ENCODE measurements around the gene INTS7.

Gene INTS7

DNA sequence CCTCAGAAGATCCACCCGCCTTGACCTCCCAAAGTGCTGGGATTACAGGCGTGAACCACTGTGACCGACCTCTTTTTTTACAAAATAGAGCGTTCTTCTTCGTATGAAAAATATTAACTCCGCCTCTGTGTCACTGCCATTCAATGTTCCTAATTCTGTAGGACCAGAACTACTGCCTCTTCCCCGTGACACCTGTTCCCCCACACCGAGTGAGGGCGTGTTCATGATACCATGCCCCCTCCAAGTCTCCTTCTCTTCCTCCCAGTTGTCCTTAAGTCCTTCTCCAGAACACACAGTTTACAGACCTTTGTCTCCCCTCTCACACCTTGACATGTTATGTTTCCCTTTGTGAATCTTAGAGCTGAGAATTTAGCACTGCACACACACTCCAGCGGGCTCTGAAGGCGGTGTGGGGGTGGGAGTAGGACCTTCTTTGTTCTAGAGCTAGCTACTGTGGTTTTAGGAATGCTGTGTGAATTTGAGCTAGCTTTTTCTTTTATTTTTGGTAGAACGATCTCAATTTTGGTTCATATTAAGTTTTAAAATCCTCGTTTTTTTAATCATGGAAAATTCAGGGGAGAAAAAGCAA is 122.4 kb downstream of the INTS7 start:
- TF ChIP-seq SIN3A (IDR thresholded peaks at IDR 0.05; ENCODE audit: borderline replicate concordance, insufficient read depth, low read length): no peak

DNA sequence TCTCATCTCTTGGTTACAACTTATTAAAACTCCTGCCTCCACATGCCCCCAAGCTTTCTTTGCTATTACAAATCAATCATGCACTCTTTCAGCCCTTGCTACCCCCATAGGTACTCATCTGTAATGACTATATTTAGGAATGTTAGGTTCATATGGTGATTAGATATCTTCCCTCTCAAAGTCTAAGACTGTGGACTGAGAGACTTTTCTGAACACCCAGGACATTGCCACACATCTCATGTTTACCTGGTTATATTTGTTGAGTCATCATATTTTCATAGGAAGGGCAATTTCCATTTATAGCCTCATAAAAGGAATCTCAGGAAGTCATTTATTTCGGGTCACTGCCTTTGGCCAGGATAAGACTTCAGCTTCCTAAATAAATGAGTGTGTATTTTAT is 123.3 kb downstream of the INTS7 start:
- TF ChIP-seq TAF1 (IDR thresholded peaks at IDR 0.05; ENCODE audit: borderline replicate concordance, insufficient read depth, low read length) (no peak), SIN3A (IDR thresholded peaks at IDR 0.05; ENCODE audit: borderline replicate concordance, insufficient read depth, low read length) (no peak), FOXP2 (optimal IDR thresholded peaks at IDR 0.05; ENCODE audit: borderline replicate concordance, extremely low read depth, extremely low read length, insufficient read depth) (no peak), POLR2AphosphoS5 (IDR thresholded peaks at IDR 0.05; ENCODE audit: low read depth, low read length) (no peak)
- TF ChIP-seq, protein P1, sequence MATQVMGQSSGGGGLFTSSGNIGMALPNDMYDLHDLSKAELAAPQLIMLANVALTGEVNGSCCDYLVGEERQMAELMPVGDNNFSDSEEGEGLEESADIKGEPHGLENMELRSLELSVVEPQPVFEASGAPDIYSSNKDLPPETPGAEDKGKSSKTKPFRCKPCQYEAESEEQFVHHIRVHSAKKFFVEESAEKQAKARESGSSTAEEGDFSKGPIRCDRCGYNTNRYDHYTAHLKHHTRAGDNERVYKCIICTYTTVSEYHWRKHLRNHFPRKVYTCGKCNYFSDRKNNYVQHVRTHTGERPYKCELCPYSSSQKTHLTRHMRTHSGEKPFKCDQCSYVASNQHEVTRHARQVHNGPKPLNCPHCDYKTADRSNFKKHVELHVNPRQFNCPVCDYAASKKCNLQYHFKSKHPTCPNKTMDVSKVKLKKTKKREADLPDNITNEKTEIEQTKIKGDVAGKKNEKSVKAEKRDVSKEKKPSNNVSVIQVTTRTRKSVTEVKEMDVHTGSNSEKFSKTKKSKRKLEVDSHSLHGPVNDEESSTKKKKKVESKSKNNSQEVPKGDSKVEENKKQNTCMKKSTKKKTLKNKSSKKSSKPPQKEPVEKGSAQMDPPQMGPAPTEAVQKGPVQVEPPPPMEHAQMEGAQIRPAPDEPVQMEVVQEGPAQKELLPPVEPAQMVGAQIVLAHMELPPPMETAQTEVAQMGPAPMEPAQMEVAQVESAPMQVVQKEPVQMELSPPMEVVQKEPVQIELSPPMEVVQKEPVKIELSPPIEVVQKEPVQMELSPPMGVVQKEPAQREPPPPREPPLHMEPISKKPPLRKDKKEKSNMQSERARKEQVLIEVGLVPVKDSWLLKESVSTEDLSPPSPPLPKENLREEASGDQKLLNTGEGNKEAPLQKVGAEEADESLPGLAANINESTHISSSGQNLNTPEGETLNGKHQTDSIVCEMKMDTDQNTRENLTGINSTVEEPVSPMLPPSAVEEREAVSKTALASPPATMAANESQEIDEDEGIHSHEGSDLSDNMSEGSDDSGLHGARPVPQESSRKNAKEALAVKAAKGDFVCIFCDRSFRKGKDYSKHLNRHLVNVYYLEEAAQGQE (IDR thresholded peaks at IDR 0.05; ENCODE audit: insufficient read depth in 1 of 2, low read depth in 2 of 2, low read length in 2 of 2): no peak

DNA sequence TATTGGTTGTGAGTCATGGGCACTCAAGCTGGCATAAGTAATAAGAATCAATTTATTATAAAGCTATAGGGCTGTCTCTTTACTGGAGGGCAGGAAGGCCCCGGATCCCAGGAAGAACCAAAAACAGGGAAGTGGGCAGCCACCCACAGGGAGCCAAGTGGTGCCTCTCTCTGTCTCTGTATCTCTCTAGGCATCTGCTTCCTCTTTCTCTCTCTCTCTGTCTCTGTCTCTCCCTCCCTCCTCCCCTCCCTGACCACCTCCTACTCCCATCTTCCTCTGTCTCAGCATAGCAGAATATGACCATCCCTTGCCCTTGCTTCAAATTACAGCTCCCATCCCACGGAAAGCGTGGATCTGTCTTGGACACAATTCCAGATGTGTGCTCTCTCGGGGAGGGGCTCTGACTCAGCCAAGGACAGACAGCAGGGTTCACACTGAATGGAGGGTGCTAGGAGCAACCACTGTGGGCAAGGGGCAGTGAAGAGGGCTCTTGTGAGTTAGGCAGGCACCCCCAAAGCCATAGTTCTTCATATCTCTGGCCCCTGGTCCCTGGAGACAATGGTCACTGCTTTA is 124.4 kb downstream of the INTS7 start:
- no peak for TF ChIP-seq TAF1 (IDR thresholded peaks at IDR 0.05; ENCODE audit: borderline replicate concordance, insufficient read depth, low read length)
- no peak for TF ChIP-seq FOXP2 (optimal IDR thresholded peaks at IDR 0.05; ENCODE audit: borderline replicate concordance, extremely low read depth, extremely low read length, insufficient read depth)
- TF ChIP-seq SIN3A (IDR thresholded peaks at IDR 0.05; ENCODE audit: borderline replicate concordance, insufficient read depth, low read length): no peak
- TF ChIP-seq, protein P1 (IDR thresholded peaks at IDR 0.05; ENCODE audit: insufficient read depth in 1 of 2, low read depth in 2 of 2, low read length in 2 of 2): no peak
- no peak for TF ChIP-seq POLR2AphosphoS5 (IDR thresholded peaks at IDR 0.05; ENCODE audit: low read depth, low read length)

DNA sequence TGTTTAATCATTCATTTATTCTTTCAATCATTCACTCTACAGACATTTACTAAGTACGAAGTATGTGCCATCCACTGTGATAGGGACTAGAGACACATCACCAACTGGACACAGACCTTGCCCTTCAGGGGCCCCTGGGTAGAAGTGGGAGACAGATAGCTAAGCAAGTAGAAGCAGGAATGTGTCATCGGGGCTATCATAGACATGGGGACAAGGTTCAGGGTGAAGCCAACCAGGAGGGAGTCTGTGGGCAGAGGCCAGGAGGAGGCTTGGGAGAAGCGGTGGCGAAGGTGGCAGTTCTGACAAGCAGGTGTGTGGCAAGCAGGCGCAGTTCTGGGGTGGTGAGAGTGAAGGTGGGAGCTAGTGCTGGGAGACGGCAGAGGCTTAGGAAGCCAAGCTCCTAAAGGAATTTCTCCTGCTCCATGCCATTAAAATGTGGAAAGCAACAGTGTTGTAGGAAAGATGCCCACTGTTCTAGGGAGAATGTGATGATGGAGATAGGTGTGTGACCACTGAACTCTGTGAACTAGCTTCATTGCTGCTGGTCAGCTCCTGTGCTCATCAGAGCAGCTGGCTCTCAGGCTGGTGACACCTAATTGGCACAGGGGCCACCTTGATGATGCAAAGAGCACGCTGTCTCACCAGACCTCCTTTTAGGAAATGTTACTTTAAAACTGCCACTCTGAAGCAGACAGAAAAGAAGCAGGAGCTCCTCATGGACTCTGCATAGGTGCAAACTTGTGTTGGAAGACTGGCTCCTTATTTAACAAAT is 125.1 kb downstream of the INTS7 start:
- TF ChIP-seq, protein P1 (IDR thresholded peaks at IDR 0.05; ENCODE audit: insufficient read depth in 1 of 2, low read depth in 2 of 2, low read length in 2 of 2): no peak; a peak in 1 of 4 replicates
- no peak for TF ChIP-seq SIN3A (IDR thresholded peaks at IDR 0.05; ENCODE audit: borderline replicate concordance, insufficient read depth, low read length)
- TF ChIP-seq TAF1 (IDR thresholded peaks at IDR 0.05; ENCODE audit: borderline replicate concordance, insufficient read depth, low read length): no peak
- no peak for TF ChIP-seq POLR2AphosphoS5 (IDR thresholded peaks at IDR 0.05; ENCODE audit: low read depth, low read length)
- no peak for TF ChIP-seq FOXP2 (optimal IDR thresholded peaks at IDR 0.05; ENCODE audit: borderline replicate concordance, extremely low read depth, extremely low read length, insufficient read depth)

DNA sequence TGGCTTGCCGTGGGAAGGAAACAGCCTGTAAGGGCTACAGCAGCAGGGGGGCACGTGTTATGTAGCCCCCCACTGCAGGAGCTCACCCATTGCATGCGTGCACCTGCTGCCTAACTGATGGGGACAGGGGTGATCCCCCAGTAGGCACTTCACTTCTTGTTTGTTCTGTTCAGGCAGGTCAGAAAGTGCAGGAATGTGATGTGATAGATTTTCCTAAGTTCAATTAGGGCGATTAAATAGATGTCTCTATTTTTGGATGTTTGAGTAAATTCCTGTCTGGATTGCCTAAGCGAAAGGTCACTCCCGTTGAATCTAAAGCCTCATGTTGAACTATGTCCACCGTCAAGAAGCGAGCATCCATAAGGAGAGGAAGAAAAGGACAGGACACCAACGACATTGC is 126.0 kb downstream of the INTS7 start:
- no peak for TF ChIP-seq SIN3A (IDR thresholded peaks at IDR 0.05; ENCODE audit: borderline replicate concordance, insufficient read depth, low read length)
- no peak for TF ChIP-seq TAF1 (IDR thresholded peaks at IDR 0.05; ENCODE audit: borderline replicate concordance, insufficient read depth, low read length)
- TF ChIP-seq FOXP2 (optimal IDR thresholded peaks at IDR 0.05; ENCODE audit: borderline replicate concordance, extremely low read depth, extremely low read length, insufficient read depth): no peak
- TF ChIP-seq, protein P1 (IDR thresholded peaks at IDR 0.05; ENCODE audit: insufficient read depth in 1 of 2, low read depth in 2 of 2, low read length in 2 of 2): no peak
- no peak for TF ChIP-seq POLR2AphosphoS5 (IDR thresholded peaks at IDR 0.05; ENCODE audit: low read depth, low read length)
